ENCODE data around the gene LCN15.

- TF ChIP-seq POLR2A (IDR thresholded peaks at IDR 0.05; ENCODE audit: low read length) = no peak
- no peak for TF ChIP-seq GATA1 (IDR thresholded peaks at IDR 0.05; ENCODE audit: low read depth, low read length)
Measured at GRCh38 chr9:136774416-136775045, 10.2 kb upstream of the LCN15 start.

All from erythroblast (primary cell).